Right renal cortex interstitium (tissue), 3 donors: Measurements from ENCODE around the gene SYT4. TPM values are rescaled to one million over a fixed set of nuclear protein-coding genes. Genes with fewer than 3 reads are reported as not detected.
A peak's percentile ranks its signal among the peaks of the same experiment; 100 is the strongest.
"Not testable (repeated sequence)": the region's sequence is repeated elsewhere in the genome, so short reads cannot be mapped to it uniquely, and the experiment has no call there.

Experiments
- DNase-seq, 3 donors: peaks; one replicate each; pipeline ENCODE4 v3.0.0-alpha.2; 2013; ENCODE audit warnings: low read depth in 3 of 3, low spot score in 2 of 3
- polyA plus RNA-seq, 3 donors: library from polyadenylated mRNA; unstranded; fragments of 120-200 nt; gene quantifications; one replicate each; pipeline ENCODE4 v1.2.1, GENCODE V29; 2013; ENCODE audit not compliant: insufficient read length in 3 of 3

Gene SYT4
- 1 to 10 TPM in 1 of 3 donors, under 1 TPM in 2; 0.17 to 1.4 (median 0.65) TPM for polyA plus RNA-seq

GRCh38 chr18:43277164-43277600, at the start of gene SYT4:
Gene SYT4 (minus strand): TSS chr18:43277490. CDS start chr18:43277281, 209 bp downstream.
- DNase-seq = peak; percentile 50 to 80 (median 65)

GRCh38 chr18:43322132-43322531, 44.8 kb upstream of the SYT4 start:
- no peak for DNase-seq

- DNase-seq = no peak
Measured at GRCh38 chr18:43314941-43315340, 37.7 kb upstream of the SYT4 start.

- no peak for DNase-seq
Measured at GRCh38 chr18:43312891-43313290, 35.6 kb upstream of the SYT4 start.

GRCh38 chr18:43310239-43310638, 32.9 kb upstream of the SYT4 start:
- no peak for DNase-seq

- DNase-seq = no peak
Measured at GRCh38 chr18:43303376-43303775, 26.1 kb upstream of the SYT4 start.

- not testable (repeated sequence) for DNase-seq
Measured at GRCh38 chr18:43286187-43286586, 8.9 kb upstream of the SYT4 start.

- DNase-seq = no peak
Measured at GRCh38 chr18:43283299-43283698, 6.0 kb upstream of the SYT4 start.

- peak in 1 of 3 donors; percentile 10 for DNase-seq
Measured at GRCh38 chr18:43279015-43279744, 1.9 kb upstream of the SYT4 start.

- DNase-seq = no peak
Measured at GRCh38 chr18:43278355-43278754, 1.1 kb upstream of the SYT4 start.

- no peak for DNase-seq
Measured at GRCh38 chr18:43276491-43276890, 799 bp downstream of the SYT4 start.

- DNase-seq = no peak
Measured at GRCh38 chr18:43275546-43275945, 1.7 kb downstream of the SYT4 start.

- no peak for DNase-seq
Measured at GRCh38 chr18:43274526-43274925, 2.8 kb downstream of the SYT4 start.

GRCh38 chr18:43271593-43272432, 5.5 kb downstream of the SYT4 start:
- DNase-seq = peak in 2 of 3 donors; percentile 10 to 14

GRCh38 chr18:43267818-43268217, 9.5 kb downstream of the SYT4 start:
- DNase-seq = no peak

GRCh38 chr18:43265465-43265864, 11.8 kb downstream of the SYT4 start:
- DNase-seq = no peak

- DNase-seq = no peak
Measured at GRCh38 chr18:43248610-43249249, 28.6 kb downstream of the SYT4 start.

GRCh38 chr18:43247944-43248343, 29.3 kb downstream of the SYT4 start:
- DNase-seq = no peak

- no peak for DNase-seq
Measured at GRCh38 chr18:43238429-43238828, 38.9 kb downstream of the SYT4 start.

- DNase-seq = no peak
Measured at GRCh38 chr18:43236921-43237320, 40.4 kb downstream of the SYT4 start.

GRCh38 chr18:43234889-43235288, 42.4 kb downstream of the SYT4 start:
- DNase-seq = no peak
